C1 segment of cervical spinal cord (tissue), 14 donors: ENCODE measurements around the gene GMPS.
"Not testable (repeated sequence)": the region's sequence is repeated elsewhere in the genome, so short reads cannot be mapped to it uniquely, and the experiment has no call there.

Experiments used
- DNase-seq, 14 donors: peaks; one replicate each; lab custom pipeline; 2025; lab: John Stamatoyannopoulos, UW

The GMPS gene

DNA sequence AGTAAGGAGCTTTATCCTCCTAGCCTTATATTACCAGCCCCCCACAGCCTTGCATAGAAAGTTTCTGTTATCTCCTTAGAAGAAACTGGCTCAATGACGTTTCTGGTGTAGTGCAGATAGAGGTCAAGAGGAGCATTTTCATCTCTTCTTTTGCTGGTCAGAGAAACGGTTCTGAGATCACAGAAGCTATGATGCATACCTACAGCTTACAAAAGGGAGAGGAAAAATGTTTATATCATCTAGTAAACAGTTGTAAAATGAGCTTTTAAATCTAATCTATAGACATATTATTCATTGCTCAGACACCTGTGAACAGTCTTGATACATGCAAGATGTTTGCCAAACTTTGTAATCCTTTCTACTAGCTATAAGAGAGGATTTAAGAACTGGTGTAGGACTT, 68.0 kb downstream of the GMPS start:
- no peak for DNase-seq

- no peak for DNase-seq
These were observed 70.9 kb downstream of the GMPS start for GRCh38 chr3:155941354-155941753.

- no peak for DNase-seq
These were observed 73.6 kb downstream of the GMPS start for GRCh38 chr3:155944081-155944480.

DNA sequence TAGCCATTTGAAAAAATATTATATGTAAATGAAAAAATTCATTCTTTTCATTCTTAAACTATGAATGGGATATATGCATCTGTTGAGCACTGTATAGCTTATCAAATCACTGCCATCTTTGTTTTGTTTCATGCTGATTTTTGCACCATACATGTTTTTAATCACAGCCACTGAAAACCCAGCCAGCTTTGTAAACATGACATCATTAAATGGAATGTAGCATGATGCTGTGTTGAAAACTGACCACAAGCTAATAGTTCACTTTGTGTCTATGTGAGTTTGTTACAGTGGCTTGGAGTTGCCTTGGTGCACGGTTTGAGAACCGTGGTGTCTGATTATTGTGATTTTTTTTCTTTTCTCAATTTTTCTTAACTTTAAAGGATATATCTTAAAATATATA, 75.7 kb downstream of the GMPS start:
- DNase-seq = no peak

DNA sequence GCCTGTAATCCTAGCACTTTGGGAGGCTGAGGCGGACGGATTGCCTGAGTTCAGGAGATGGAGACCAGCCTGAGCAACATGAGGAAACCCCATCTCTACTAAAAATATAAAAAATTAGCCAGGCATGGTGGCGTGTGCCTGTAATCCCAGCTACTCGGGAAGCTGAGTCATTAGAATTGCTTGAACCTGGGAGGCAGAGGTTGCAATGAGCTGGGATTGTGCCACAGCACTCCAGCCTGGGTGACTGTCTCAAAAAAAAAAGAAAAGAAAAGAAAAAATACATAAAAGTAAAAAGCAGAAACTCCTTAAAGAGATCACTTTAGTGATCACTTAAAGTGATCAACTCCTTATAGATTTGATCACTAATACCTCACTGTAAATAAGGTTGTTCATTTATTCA, 78.0 kb downstream of the GMPS start:
- DNase-seq = no peak

- DNase-seq = no peak
These were observed 79.2 kb downstream of the GMPS start for GRCh38 chr3:155949453-155950217.

GRCh38 chr3:155956508-155957411, 86.3 kb downstream of the GMPS start:
- no peak for DNase-seq

GRCh38 chr3:155957412-155957880, 87.0 kb downstream of the GMPS start:
- no peak for DNase-seq

DNA sequence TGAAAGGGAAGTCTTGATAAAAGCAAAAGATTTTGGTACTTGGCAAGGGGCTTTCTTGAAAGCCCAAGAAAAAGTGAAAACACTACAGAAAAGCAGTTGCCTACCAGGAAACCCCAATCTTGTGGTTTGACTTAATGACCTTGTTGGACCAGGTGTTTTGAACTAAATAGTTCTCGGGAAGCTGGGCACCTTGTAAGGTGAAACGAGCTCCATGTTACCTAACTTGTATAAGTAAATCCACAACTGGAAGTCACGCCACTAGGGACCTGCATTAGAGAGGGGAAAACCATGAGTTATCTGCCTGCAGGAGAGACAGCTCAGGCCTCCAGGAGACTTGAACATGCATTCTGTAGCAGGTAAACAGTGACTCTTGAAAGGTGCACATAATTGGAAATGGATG, 88.2 kb downstream of the GMPS start:
- no peak for DNase-seq

GRCh38 chr3:155960060-155960459, 89.6 kb downstream of the GMPS start:
- DNase-seq = no peak

- not testable (repeated sequence) for DNase-seq
These were observed 90.6 kb downstream of the GMPS start for GRCh38 chr3:155961044-155961443.

DNA sequence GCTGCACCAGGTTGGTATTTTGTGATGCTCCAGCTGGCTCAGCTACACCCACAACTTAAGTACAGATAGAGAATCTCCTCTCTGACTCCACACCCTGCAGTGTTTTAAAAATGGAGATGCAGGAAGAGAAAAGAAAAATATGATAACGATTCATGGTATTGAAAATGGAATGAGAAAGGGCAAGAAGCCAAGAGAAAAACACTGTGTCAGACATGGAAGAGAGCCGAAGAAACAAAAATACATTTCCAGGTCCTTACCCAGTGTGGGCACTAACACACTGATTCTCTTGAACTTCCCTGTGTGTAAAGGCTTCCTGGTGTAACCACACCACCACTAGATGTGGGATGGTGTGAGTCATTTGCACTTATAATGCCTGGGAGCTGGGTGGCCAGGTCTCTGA, 93.1 kb downstream of the GMPS start:
- no peak for DNase-seq

DNA sequence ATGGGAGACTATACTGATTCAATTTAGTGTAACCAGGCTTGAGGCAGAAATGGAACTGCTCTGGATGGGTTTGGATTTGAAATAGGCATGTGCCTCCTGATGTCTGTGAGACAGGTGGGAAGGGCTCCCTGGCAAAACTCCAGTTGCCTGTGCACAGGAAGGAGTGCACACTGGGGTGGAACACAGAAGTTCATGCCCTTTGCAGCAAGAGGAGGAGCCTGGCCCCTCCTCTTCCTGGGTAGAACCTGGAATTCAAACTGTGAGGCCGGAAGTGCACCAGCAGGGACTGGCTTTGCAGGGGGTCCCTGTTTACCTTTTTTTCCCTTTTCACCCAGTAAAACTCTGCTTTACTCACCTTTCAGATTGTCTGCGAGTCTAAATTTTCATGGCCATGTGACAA, 99.9 kb downstream of the GMPS start:
- no peak for DNase-seq

DNA sequence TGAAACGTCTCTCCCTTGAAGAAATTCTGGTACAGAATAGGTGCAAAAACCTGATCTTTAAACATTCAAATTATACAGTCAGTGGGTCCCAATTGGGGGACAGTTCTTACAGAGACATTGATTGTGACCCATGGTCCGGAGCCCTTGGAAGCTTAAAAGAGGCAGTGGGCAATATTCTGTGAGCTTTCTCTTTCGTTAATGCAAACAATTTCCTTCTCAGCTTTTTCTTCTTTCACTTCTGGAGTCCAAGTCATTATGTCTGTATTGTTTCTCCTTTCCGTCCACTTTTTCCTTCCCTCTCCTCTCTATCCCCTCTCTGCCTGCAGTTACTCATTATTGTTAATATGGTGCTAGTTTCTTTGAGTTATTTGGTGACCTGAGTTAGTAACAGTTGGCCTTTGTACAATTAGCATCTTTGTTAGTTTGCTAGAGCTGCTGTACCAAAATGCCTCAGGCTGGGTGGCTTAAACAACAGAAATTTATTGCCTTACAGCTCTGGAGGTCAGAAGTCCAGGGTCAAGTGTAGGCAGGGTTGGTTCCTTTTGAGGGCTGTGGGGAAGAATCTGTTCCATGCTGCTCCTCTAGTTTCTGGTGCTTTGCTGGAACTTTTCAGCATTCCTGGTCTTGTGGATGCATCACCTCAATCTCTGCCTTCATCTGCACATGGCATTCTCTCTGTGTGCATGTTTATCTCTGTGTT, 102.6 kb downstream of the GMPS start:
- DNase-seq = no peak

DNA sequence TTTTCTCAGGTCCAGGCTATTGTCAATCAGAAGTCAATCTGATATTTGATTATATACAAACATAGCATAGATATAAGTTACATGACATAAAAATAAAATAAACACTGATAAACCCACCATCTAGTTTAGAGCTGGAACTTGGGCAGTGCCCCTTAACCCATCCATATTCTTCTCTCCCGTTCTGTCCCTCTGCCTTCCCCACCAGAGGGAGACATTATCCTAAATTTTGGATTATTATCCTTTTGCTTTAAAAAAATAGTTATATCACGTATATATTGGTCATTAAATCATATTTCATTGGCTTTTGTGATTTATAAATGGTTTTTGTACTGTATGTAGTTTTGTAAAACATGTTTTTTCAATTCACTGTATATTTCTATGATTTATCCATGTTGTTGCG, 107.9 kb downstream of the GMPS start:
- DNase-seq = no peak

DNA sequence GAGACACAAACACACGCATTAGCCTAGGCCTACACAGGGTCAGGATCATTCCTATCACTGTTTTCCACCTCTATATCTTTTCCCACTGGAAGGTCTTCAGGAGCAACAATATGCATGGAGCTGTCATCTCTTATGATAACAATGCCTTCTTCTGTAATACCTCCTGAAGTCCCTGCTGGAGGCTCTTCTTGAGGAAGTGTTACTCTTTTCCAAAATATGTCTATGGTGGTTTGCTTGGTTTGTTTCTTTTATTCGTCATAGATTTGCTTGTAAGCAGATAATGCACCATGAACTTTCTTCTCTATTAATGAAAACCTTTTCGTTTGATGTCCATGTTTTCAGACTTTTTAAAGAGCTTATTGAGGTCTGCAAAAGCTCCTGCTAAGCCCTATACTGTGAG, 109.3 kb downstream of the GMPS start:
- DNase-seq = no peak

DNA sequence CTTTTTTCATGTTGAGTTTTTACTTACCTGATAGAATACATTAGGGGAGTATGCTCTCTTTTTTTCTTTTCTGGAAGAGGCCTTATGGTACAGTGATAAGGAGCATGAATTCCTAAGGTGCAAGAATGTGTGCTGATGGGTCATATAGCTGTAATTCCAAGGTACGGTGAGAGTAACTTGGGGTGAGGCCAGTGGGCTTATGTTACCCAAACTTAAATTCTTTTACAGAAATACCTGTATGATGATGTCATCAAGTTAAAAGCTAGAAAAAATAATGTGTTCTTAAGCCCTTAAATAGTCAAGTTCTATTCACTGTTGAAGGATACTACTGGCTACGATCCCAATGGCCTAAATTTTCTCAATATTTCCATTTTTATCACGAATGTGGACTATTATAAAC, 111.2 kb downstream of the GMPS start:
- DNase-seq = no peak

DNA sequence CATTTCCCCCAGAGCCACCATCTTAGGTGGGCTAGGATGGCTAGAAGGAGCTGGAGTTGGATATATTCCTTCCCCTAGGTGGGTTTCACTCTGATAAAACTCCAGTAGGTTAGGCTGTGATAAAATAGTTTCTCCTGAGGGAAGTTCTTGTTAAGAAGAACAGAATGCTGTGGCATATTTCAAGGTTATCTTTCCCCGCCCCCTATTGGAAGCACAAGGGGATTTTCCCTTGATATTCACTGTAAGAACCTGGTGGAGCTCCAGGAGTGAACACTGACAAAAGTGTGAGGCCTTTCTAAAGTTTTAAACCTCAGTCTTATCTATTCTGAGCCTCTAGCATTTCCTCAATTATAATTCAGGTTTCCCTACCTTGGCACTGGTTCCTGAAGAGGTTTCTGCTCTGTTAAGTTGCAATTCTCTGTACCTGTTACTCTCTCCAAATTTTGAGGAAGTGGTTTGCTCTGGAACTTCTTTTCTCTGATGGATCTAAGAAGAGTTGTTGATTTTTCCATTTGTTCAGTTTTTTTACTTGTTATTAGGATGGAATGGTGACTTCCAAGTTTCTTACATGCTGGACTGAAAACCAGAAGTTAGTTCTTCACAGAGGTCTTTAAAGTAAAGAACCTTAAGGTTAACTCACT, 113.5 kb downstream of the GMPS start:
- DNase-seq = no peak

DNA sequence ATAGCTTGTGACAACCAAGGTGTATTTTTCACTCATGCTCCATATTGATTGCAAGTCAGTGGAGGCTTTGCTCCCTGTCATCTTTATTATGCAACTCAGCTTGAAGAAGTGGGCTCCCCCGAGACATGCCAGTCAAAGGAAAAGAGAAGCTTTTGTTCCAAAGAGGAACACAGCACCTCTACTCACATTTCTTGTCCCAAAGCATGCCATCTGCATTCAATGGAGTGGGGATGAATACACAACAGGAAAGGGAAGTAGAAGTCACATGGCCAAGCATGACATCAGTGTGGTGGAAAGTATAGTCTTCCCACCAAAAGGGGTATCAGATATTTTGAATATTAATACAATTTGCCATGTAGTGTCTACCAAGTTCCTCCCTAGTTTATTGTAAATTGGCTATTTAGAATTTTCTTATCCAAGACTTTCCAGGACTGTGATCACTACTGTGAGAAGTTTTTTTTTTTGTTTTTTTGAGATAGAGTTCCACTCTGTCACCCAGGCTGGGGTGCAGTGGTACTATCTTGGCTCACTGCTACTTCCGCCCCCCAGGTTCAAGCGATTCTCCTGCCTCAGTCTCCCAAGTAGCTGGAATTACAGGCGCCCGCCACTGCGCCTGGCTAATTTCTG, 114.5 kb downstream of the GMPS start:
- DNase-seq = no peak

GRCh38 chr3:155989536-155989935, 119.1 kb downstream of the GMPS start:
- DNase-seq = no peak

DNA sequence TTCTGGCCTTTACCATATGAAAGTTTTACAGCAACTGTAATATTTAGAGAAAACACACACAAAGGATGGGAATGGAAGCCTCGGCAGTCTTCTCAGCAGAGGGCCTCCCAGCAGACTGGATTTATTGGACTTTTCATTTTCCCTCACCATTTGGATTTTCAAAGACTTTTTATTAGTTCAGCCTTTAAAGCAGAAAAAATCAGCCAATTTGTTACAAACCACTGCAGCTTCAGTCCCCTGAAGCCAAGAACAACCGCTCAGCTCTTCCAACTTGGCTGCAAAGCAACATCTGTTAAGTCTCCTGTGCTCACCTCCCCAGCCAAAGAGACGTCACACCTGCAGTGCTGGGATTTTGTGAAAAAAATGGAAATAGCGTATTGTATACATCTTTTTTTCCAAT, 120.8 kb downstream of the GMPS start:
- no peak for DNase-seq
